Neural cell (in vitro differentiated cells): Measurements from ENCODE around the gene CTDSP2. TPM values are rescaled to one million over a fixed set of nuclear protein-coding genes. Genes with fewer than 3 reads are reported as not detected.

Experiments
- H2AFZ ChIP-seq: fragments of 200-600, 300-800 bp; sonication (generic), shearing (Covaris generic); 2 replicates; pipeline ENCODE4 v1.6.0; 2014; ENCODE audit warnings: low read depth, mild to moderate bottlenecking, antibody characterized with exemption, low read length, moderate library complexity
- H3F3A ChIP-seq: fragments of 200-600 bp; shearing (Covaris generic); 2 replicates; pipeline ENCODE4 v1.6.1; 2016; ENCODE audit warnings: mild to moderate bottlenecking, moderate library complexity, mixed read lengths, antibody characterized with exemption, low read length; ENCODE audit not compliant: insufficient read depth, poor library complexity, severe bottlenecking
- H3K27ac ChIP-seq: fragments of 200-600, 300-800 bp; sonication (generic), shearing (Covaris generic); 2 replicates; pipeline ENCODE4 v1.5.1; 2014; ENCODE audit warnings: mild to moderate bottlenecking, low read length, moderate library complexity
- H3K27me3 ChIP-seq: fragments of 300-800, 200-600 bp; sonication (generic), shearing (Covaris generic); 2 replicates; pipeline ENCODE4 v1.6.0; 2014; ENCODE audit warnings: mild to moderate bottlenecking, low read depth, low read length, moderate library complexity; ENCODE audit not compliant: insufficient read depth
- H3K36me3 ChIP-seq: fragments of 300-800, 200-600 bp; sonication (generic), shearing (Covaris generic); 2 replicates; pipeline ENCODE4 v1.5.1; 2014; ENCODE audit warnings: mild to moderate bottlenecking, antibody characterized with exemption, low read length, moderate library complexity; ENCODE audit not compliant: insufficient read depth
- H3K4me2 ChIP-seq: fragments of 300-800, 200-600 bp; sonication (generic), shearing (Covaris generic); 2 replicates; pipeline ENCODE4 v1.6.0; 2014; ENCODE audit warnings: mild to moderate bottlenecking, low read length
- H3K4me3 ChIP-seq: fragments of 300-800, 200-600 bp; sonication (generic), shearing (Covaris generic); 2 replicates; pipeline ENCODE4 v1.5.1; 2014; ENCODE audit warnings: mild to moderate bottlenecking, low read length, moderate library complexity
- H3K79me2 ChIP-seq: fragments of 200-600 bp; shearing (Covaris generic); replicated peaks from 2 replicates; pipeline ENCODE4 v1.6.0; 2014; ENCODE audit warnings: mild to moderate bottlenecking, low read length, moderate library complexity; ENCODE audit not compliant: insufficient read depth
- H3K9ac ChIP-seq: fragments of 300-800, 200-600 bp; sonication (generic), shearing (Covaris generic); 2 replicates; pipeline ENCODE4 v1.6.1; 2016; ENCODE audit warnings: mild to moderate bottlenecking, low read length, mixed read lengths
- H3K9me2 ChIP-seq: fragments of 200-600 bp; shearing (Covaris generic); 2 replicates; pipeline ENCODE4 v1.6.1; 2016; ENCODE audit warnings: mild to moderate bottlenecking, low read length, mixed read lengths; ENCODE audit not compliant: insufficient read depth
- H3K9me3 ChIP-seq: fragments of 200-600, 300-800 bp; sonication (generic), shearing (Covaris generic); 2 replicates; pipeline ENCODE4 v1.6.1; 2016; ENCODE audit warnings: mild to moderate bottlenecking, mixed run types, low read length, moderate library complexity, mixed read lengths
- H4K20me1 ChIP-seq: fragments of 200-600 bp; shearing (Covaris generic); 2 replicates; pipeline ENCODE4 v1.6.1; 2016; ENCODE audit warnings: mild to moderate bottlenecking, mixed run types; ENCODE audit not compliant: insufficient read depth
- CTCF ChIP-seq: fragments of 450-650 bp; IDR thresholded peaks from 2 replicates; pipeline ENCODE4 v1.5.1; 2014; ENCODE audit warnings: antibody characterized with exemption, mild to moderate bottlenecking, moderate library complexity; ENCODE audit not compliant: poor library complexity, severe bottlenecking
- EP300 ChIP-seq: fragments of 450-650 bp; conservative IDR thresholded peaks from 2 replicates; pipeline ENCODE4 v1.6.1; 2014; ENCODE audit warnings: antibody characterized with exemption, mild to moderate bottlenecking, moderate library complexity; ENCODE audit not compliant: poor library complexity, severe bottlenecking
- EZH2 ChIP-seq: fragments of 200-600, 300-800 bp; shearing (Covaris generic), sonication (generic); IDR thresholded peaks from 2 replicates; pipeline ENCODE4 v1.6.1; 2014; ENCODE audit warnings: antibody characterized with exemption, low read length, borderline replicate concordance, mild to moderate bottlenecking; ENCODE audit not compliant: insufficient read depth, poor library complexity, severe bottlenecking
- MXI1 ChIP-seq: fragments of 450-650 bp; conservative IDR thresholded peaks from 2 replicates; pipeline ENCODE4 v1.6.1; 2014; ENCODE audit warnings: antibody characterized with exemption, mild to moderate bottlenecking; ENCODE audit not compliant: poor library complexity, severe bottlenecking
- POLR2AphosphoS5 ChIP-seq: IDR thresholded peaks from 2 replicates; pipeline ENCODE4 v1.6.1; 2012
- RAD21 ChIP-seq: fragments of 450-650 bp; conservative IDR thresholded peaks from 2 replicates; pipeline ENCODE4 v1.6.1; 2014; ENCODE audit warnings: antibody characterized with exemption, mild to moderate bottlenecking, moderate library complexity
- SMC3 ChIP-seq: fragments of 450-650 bp; conservative IDR thresholded peaks from 2 replicates; pipeline ENCODE4 v1.6.1; 2014; ENCODE audit warnings: antibody characterized with exemption, mild to moderate bottlenecking, moderate library complexity; ENCODE audit not compliant: poor library complexity
- TAF1 ChIP-seq: IDR thresholded peaks from 2 replicates; pipeline ENCODE4 v1.6.1; 2012; ENCODE audit warnings: low read depth
- polyA plus RNA-seq: library from polyadenylated mRNA; depleted of rRNA; stranded (reverse); fragments of >200 nt; gene quantifications from 2 replicates; pipeline ENCODE4 v1.2.3, GENCODE V29; 2014
- TF ChIP-seq, protein P1 (sequence below): IDR thresholded peaks from 2 replicates; pipeline ENCODE4 v1.6.1; 2012; ENCODE audit warnings: borderline replicate concordance

The CTDSP2 gene
- polyA plus RNA-seq, 1 donor from 2014 or later: 23.6 TPM

- Histone ChIP-seq H3K4me2 (no peak overlapping the region), H3K27me3 (no peaks in the 10 kb centered on the region), H3K36me3 (no peaks in the 10 kb centered on the region), H3K9me3 (no peaks in the 10 kb centered on the region), H4K20me1 (peaks cover 22% of the 10 kb centered on the region), H3F3A (no peaks in the 10 kb centered on the region), H3K79me2 (peaks cover 98% of the 10 kb centered on the region), H3K9me2 (no peaks in the 10 kb centered on the region), H3K27ac (no peak overlapping the region), H3K4me3 (no peak overlapping the region), H3K9ac (no peak overlapping the region), H2AFZ (no peak overlapping the region)
- no peak for TF ChIP-seq CTCF
- TF ChIP-seq EZH2: no peak
- TF ChIP-seq POLR2AphosphoS5: no peak
- TF ChIP-seq RAD21: no peak
- TF ChIP-seq SMC3: no peak
Observed at GRCh38 chr12:57840726-57841125, 5.8 kb downstream of the CTDSP2 start.

DNA sequence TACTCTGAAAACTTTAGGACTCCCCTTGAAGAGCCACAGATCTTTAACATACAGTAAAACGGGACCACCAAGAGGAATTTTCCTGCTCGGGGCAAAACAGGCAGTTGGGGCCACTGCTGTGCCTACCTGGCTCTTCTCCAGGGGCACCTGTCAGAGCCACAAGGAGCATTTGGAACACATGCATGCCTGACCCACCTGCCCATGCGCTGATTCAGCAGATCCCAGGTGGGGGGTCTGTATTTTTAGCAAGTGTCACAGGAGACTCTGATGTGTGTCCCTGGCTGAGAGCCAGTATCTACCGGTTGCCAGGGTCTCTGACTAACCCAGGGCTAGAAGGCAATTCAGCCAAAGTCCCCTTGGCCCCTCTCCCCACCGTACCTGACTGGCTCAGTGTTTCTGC is 6.5 kb downstream of the CTDSP2 start:
- H3K9me3 ChIP-seq: no peaks in the 10 kb centered on the region
- no peak overlapping the region for H2AFZ ChIP-seq
- TF ChIP-seq CTCF (no peak), EZH2 (no peak), RAD21 (no peak), EP300 (no peak), POLR2AphosphoS5 (no peak), TAF1 (no peak), MXI1 (no peak), SMC3 (no peak)
- TF ChIP-seq, protein P1, sequence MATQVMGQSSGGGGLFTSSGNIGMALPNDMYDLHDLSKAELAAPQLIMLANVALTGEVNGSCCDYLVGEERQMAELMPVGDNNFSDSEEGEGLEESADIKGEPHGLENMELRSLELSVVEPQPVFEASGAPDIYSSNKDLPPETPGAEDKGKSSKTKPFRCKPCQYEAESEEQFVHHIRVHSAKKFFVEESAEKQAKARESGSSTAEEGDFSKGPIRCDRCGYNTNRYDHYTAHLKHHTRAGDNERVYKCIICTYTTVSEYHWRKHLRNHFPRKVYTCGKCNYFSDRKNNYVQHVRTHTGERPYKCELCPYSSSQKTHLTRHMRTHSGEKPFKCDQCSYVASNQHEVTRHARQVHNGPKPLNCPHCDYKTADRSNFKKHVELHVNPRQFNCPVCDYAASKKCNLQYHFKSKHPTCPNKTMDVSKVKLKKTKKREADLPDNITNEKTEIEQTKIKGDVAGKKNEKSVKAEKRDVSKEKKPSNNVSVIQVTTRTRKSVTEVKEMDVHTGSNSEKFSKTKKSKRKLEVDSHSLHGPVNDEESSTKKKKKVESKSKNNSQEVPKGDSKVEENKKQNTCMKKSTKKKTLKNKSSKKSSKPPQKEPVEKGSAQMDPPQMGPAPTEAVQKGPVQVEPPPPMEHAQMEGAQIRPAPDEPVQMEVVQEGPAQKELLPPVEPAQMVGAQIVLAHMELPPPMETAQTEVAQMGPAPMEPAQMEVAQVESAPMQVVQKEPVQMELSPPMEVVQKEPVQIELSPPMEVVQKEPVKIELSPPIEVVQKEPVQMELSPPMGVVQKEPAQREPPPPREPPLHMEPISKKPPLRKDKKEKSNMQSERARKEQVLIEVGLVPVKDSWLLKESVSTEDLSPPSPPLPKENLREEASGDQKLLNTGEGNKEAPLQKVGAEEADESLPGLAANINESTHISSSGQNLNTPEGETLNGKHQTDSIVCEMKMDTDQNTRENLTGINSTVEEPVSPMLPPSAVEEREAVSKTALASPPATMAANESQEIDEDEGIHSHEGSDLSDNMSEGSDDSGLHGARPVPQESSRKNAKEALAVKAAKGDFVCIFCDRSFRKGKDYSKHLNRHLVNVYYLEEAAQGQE: no peak
- H3K4me2 ChIP-seq: no peak overlapping the region
- H4K20me1 ChIP-seq: peaks cover 22% of the 10 kb centered on the region
- no peaks in the 10 kb centered on the region for H3K36me3 ChIP-seq
- no peak overlapping the region for H3K27ac ChIP-seq
- H3K4me3 ChIP-seq: no peak overlapping the region
- no peaks in the 10 kb centered on the region for H3F3A ChIP-seq
- H3K27me3 ChIP-seq: no peaks in the 10 kb centered on the region
- no peak overlapping the region for H3K9ac ChIP-seq
- H3K79me2 ChIP-seq: peaks cover 97% of the 10 kb centered on the region
- H3K9me2 ChIP-seq: no peaks in the 10 kb centered on the region
